HG03095 (cell line): ENCODE data around the gene HSPB1.
"Not testable (repeated sequence)": the region's sequence is repeated elsewhere in the genome, so short reads cannot be mapped to it uniquely, and the experiment has no call there.

Source experiments
- ATAC-seq: cut with Tn5 transposase; IDR thresholded peaks from one replicate; pipeline ENCODE4 v1.9.1; 2021; ENCODE audit warnings: moderate library complexity; ENCODE audit not compliant: unreplicated experiment

Gene HSPB1

GRCh38 chr7:76330261-76330660 is 27.8 kb downstream of the HSPB1 start:
- no peak for ATAC-seq

DNA sequence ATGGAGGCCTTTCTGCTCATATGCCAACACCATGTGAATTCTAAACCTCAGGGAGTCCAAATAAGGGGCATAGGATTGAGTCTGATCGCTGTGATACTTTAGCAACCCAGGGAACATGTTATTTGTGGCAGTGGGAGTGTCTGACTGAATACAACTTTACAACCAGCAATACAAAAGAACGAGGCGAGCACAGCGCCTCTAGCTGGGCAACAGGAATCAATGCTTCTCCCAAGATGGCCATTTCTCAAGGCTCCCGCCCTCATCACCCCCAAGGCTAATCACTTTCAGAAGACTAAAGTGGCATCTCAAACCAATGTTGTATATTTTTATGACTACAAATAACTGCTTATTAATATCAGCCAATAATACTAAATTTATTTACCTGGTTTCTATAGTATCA is 28.2 kb downstream of the HSPB1 start:
- no peak for ATAC-seq

DNA sequence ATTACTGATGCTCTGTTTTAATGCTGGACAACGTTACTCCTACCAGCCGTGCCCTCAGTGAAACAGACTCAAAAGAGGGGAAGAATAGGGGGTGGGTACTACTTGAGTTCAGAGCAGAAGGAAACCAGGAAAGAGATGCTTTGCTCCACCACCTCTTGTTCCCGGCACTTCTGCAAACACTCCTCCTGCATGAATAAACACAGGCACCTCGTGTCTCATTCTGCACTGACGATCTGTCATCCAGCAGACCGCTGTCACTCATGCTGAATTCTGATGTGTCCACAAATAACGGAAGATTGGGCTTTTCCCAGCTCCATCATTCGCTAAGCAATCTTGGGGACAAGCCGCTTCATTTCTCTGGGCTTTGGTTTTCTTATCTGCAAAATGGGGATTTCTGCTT is 29.6 kb downstream of the HSPB1 start:
- ATAC-seq = no peak

DNA sequence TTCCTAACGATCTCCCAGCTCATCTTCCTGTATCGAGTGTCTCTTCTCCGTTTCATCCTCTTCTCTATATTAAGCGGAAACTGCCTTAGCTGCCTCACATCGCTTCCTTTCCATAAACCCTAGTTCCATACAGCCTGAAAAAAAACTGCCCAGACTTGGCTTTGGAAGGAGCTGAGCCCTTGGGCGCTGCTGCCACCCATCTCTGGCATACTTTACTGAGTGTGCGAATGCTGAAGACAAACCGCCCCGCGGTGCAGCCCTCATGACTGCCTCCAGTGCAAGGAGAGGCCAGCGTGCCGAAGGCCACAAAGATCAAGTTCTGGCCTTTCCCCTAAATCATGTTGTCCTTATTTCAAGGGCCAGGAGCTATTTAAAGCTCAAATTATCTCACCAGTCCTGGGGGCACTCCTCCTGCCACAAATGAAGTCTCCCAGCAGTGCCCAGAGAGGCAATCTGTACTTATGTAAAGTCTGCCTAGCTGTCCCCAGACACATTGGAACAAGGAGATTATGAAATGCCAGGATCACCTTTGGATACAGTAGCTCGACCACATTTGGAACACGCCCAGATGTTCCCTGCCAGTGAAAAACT is 31.1 kb downstream of the HSPB1 start:
- no peak for ATAC-seq

- no peak for ATAC-seq
Observed at GRCh38 chr7:76334320-76334967, 32.0 kb downstream of the HSPB1 start.

- not testable (repeated sequence) for ATAC-seq
Observed at GRCh38 chr7:76335417-76335816, 32.9 kb downstream of the HSPB1 start.

GRCh38 chr7:76336094-76336493 is 33.6 kb downstream of the HSPB1 start:
- no peak for ATAC-seq

- no peak for ATAC-seq
Observed at GRCh38 chr7:76337147-76337546, 34.7 kb downstream of the HSPB1 start.

DNA sequence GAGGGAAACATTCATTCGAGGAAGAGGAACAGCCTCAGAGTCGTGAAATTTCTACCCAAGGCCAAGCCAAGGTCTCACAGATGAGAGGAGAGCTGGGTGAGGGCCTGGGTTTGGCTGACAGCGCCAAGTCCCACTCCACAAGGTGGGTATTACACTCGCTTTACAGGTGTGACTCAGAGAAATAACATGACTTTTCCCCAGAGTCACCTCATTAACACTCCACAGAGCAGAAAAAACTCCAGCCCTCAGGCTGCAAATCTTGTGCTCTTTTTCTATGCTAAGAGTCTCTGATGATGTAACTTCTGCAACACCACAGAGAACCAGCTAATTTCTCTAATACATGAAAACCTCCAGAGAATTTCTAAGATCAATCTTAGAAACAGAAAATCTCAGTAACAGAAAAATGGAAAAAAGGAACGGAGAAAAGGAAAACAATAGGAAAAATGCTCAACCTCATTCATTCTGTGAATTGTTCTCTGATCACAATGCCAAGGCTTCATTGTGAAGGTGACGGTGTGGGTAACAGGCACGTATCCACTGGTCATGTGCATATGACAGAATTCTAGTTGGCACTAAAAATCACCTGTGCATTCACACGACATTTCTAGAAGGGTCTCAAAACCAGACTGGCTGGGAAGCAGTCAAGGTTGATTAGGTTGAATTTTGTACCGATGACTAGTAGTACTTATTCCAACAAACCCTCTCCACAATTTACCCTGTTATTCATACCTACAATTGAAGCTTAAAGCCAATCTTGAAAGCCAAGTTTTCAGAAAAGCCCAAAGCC is 36.0 kb downstream of the HSPB1 start:
- no peak for ATAC-seq

- ATAC-seq = no peak
Observed at GRCh38 chr7:76340617-76341131, 38.2 kb downstream of the HSPB1 start.

- no peak for ATAC-seq
Observed at GRCh38 chr7:76342222-76342621, 39.7 kb downstream of the HSPB1 start.

- no peak for ATAC-seq
Observed at GRCh38 chr7:76343294-76343930, 40.9 kb downstream of the HSPB1 start.

DNA sequence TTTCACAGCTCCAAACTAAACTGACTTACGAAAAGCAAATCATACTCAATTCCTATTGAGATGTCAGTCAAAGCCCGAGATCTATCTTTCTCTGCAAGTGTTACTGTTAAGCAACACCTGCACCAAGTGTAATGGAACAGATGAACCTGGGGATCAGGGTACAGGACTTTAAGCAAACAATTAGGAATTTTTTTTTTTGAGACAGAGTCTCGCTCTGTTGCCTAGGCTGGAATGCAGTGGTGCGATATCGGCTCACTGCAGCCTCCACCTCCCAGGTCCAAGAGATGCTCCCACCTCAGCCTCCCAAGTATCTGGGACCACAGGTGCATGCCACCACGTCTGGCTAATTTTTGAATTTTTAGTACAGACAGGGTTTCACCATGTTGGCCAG is 41.5 kb downstream of the HSPB1 start:
- ATAC-seq = no peak

- ATAC-seq = no peak
Observed at GRCh38 chr7:76346097-76346496, 43.6 kb downstream of the HSPB1 start.

DNA sequence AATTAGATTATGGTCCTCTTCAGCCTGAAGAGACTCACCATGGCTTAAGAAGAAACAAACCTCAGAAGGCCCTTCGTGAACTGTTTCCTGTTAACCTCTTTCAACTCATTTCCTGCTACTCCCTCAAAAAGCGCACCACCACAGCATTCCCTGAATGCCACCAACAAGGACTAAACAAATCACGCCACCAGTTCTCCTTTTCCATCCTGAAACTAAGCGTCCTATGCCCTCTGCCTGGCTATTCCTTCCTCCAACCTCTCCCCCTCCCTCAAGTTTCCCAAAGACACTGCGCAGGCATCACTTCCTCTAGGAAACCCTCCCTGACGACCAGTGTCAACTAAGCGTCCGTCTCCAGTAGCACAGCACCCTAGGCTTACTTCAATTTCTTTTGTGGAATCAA is 44.3 kb downstream of the HSPB1 start:
- ATAC-seq = no peak

GRCh38 chr7:76347710-76348109 is 45.2 kb downstream of the HSPB1 start:
- ATAC-seq = no peak

- ATAC-seq = no peak
Observed at GRCh38 chr7:76349313-76349885, 46.9 kb downstream of the HSPB1 start.

- ATAC-seq = no peak
Observed at GRCh38 chr7:76351372-76351771, 48.9 kb downstream of the HSPB1 start.

GRCh38 chr7:76352193-76352592 is 49.7 kb downstream of the HSPB1 start:
- ATAC-seq = no peak

GRCh38 chr7:76353744-76354143 is 51.3 kb downstream of the HSPB1 start:
- ATAC-seq = no peak
